Panc1 (cell line): Measurements from ENCODE around the gene GHRHR.

Experiments
- CTCF ChIP-seq: fragments of 450-650 bp; IDR thresholded peaks from 2 replicates; pipeline ENCODE4 v1.5.1; 2017; ENCODE audit warnings: mild to moderate bottlenecking
- POLR2AphosphoS5 ChIP-seq: IDR thresholded peaks from 2 replicates; pipeline ENCODE4 v1.6.1; 2012; ENCODE audit warnings: mild to moderate bottlenecking, low read depth, low read length, moderate library complexity
- SIN3A ChIP-seq: IDR thresholded peaks from 2 replicates; pipeline ENCODE4 v1.6.1; 2012; ENCODE audit warnings: low read depth, mild to moderate bottlenecking, low read length, moderate library complexity, borderline replicate concordance; ENCODE audit not compliant: insufficient read depth
- TF ChIP-seq, protein P1 (sequence below), 2 experiments: IDR thresholded peaks; 2 replicates each; pipeline ENCODE4 v1.6.1; 2011 to 2012; ENCODE audit warnings: low read depth in 2 of 2, control low read depth in 1 of 2, low read length in 1 of 2, mild to moderate bottlenecking in 1 of 2, moderate library complexity in 1 of 2; ENCODE audit not compliant: insufficient read depth in 1 of 2

DNA sequence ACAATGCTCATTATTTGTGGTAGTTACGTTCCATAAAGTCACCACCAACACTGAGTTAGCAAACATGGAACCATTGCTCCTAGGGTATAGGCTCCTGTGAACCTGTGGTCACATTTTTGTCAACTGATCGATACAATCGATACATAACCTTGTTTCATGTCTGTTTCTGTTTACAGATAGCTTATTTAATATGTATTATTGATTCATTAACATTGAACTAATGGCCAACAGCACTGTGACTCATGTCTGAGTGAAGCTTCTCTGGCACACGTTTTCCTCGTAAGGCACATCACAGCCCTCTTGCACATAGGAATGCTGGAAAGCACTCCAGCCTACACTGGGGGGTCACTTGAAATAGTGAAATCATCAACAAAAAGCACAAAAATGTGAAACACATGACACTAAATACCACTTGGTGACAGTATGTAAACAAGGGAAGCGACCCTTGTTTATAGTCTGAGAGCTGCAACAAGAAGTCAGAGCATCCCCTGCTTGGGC, 27.0 kb downstream of the GHRHR start:
- no peak for TF ChIP-seq CTCF
- no peak for TF ChIP-seq POLR2AphosphoS5
- no peak for TF ChIP-seq SIN3A
- TF ChIP-seq, protein P1, sequence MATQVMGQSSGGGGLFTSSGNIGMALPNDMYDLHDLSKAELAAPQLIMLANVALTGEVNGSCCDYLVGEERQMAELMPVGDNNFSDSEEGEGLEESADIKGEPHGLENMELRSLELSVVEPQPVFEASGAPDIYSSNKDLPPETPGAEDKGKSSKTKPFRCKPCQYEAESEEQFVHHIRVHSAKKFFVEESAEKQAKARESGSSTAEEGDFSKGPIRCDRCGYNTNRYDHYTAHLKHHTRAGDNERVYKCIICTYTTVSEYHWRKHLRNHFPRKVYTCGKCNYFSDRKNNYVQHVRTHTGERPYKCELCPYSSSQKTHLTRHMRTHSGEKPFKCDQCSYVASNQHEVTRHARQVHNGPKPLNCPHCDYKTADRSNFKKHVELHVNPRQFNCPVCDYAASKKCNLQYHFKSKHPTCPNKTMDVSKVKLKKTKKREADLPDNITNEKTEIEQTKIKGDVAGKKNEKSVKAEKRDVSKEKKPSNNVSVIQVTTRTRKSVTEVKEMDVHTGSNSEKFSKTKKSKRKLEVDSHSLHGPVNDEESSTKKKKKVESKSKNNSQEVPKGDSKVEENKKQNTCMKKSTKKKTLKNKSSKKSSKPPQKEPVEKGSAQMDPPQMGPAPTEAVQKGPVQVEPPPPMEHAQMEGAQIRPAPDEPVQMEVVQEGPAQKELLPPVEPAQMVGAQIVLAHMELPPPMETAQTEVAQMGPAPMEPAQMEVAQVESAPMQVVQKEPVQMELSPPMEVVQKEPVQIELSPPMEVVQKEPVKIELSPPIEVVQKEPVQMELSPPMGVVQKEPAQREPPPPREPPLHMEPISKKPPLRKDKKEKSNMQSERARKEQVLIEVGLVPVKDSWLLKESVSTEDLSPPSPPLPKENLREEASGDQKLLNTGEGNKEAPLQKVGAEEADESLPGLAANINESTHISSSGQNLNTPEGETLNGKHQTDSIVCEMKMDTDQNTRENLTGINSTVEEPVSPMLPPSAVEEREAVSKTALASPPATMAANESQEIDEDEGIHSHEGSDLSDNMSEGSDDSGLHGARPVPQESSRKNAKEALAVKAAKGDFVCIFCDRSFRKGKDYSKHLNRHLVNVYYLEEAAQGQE (IDR thresholded peaks at IDR 0.05; ENCODE audit: insufficient read depth in 1 of 2, low read depth in 2 of 2, low read length in 1 of 2) = no peak
